ENCODE data around the gene HEXB. TPM values are rescaled to one million over a fixed set of nuclear protein-coding genes. Genes with fewer than 3 reads are reported as not detected.

The HEXB gene
- total and polyA plus RNA-seq, 7 experiments from 2014 or later: 37.7 to 95.8 (median 72.0) TPM

DNA sequence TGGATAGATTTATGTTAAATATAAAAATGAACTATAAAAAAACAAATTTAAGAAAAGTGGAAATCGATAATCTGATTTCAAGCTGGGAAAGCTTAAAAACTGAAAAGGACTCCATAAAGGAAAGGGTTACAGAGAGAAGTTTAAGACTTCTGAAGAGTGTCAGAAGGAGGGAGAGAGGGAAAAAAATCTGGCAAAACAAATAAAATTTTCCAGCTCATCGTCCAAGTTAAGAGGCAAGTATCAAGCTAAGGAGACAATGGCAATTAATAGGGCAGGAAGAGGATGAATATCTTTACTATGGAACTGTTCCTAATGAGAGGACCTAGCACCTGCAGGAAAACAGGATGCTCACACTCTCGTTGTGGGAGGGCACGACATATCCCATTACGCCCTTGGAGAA lies 20.5 kb upstream of the HEXB start:
- DNase-seq: no peak
- H3K9me3 Mint-ChIP-seq: peaks cover 0 to 2% (median 0%) of the 10 kb centered on the region in 11 donors
- H3K36me3 Mint-ChIP-seq: peaks cover 0 to under 1% (median 0%) of the 10 kb centered on the region in 5 donors
- H3K4me3 Mint-ChIP-seq: no peak overlapping the region
- Histone ChIP-seq H3K4me3 (ENCODE audit: low read length) (no peak overlapping the region), H3K9me3 (ENCODE audit: control insufficient read depth in 2 of 3, low read length in 3 of 3) (no peaks in the 10 kb centered on the region), H3K36me3 (ENCODE audit: control insufficient read depth in 2 of 3, insufficient read depth in 3 of 3, low read length in 3 of 3) (no peaks in the 10 kb centered on the region), H3K27me3 (ENCODE audit: control insufficient read depth in 2 of 2, insufficient read depth in 2 of 2, low read length in 2 of 2) (peaks cover 0 to 3% of the 10 kb centered on the region in 2 donors), H3K4me1 (ENCODE audit: control insufficient read depth in 2 of 2, insufficient read depth in 2 of 2, low read length in 2 of 2) (no peaks in the 10 kb centered on the region), H3K27ac (ENCODE audit: low read depth, low read length) (no peak overlapping the region)
- CTCF ChIA-PET: interaction anchor here (0.6 kb wide), 1 partner anchor 36 kb away, joined by 3 read pairs; no protein-coding TSS in a partner anchor
- ATAC-seq: no peak
- H3K4me1 Mint-ChIP-seq: no peaks in the 10 kb centered on the region
- H3K27me3 Mint-ChIP-seq: peaks cover 8 to 38% (median 23%) of the 10 kb centered on the region in 5 donors
- no peak overlapping the region for H3K27ac Mint-ChIP-seq
- intact Hi-C loops (cut with micrococcal nuclease): no loop called here
- POLR2A ChIA-PET: no interaction called here

DNA sequence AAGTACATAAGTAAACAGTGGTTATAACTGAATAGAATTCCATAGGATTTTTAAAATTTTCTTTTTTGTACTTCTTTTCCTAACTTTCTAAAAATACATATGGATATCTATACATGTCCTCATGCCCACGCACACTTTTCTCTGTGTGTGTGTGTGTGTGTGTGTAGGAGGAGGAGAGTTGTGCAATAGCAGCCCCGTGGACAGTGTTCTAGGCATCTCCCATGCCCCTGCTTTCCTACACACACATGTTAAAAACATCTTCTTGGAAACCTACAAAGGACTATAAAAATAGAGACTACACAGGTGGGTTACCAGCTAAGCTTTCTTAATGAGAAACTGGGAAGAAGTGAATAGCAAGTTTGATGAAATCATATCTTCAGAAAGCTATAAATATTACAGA lies 19.8 kb upstream of the HEXB start:
- H3K36me3 ChIP-seq (ENCODE audit: control insufficient read depth in 2 of 3, insufficient read depth in 3 of 3, low read length in 3 of 3): no peaks in the 10 kb centered on the region
- intact Hi-C loops (cut with micrococcal nuclease): no loop called here
- ChIA-PET CTCF (no interaction called here), POLR2A (no interaction called here)
- H3K4me3 ChIP-seq (ENCODE audit: low read length): no peak overlapping the region
- Mint-ChIP-seq H3K4me1 (no peaks in the 10 kb centered on the region), H3K27ac (no peak overlapping the region), H3K36me3 (peaks cover 0 to 7% (median 0%) of the 10 kb centered on the region in 5 donors), H3K27me3 (peaks cover 10 to 35% (median 21%) of the 10 kb centered on the region in 5 donors), H3K9me3 (peaks cover 0 to 9% (median 0%) of the 10 kb centered on the region in 11 donors), H3K4me3 (no peak overlapping the region)
- H3K9me3 ChIP-seq (ENCODE audit: control insufficient read depth in 2 of 3, low read length in 3 of 3): no peaks in the 10 kb centered on the region
- DNase-seq (no peak), ATAC-seq (no peak)
- no peak overlapping the region for H3K27ac ChIP-seq (ENCODE audit: low read depth, low read length)
- H3K27me3 ChIP-seq (ENCODE audit: control insufficient read depth in 2 of 2, insufficient read depth in 2 of 2, low read length in 2 of 2): peaks cover 0 to 3% of the 10 kb centered on the region in 2 donors
- H3K4me1 ChIP-seq (ENCODE audit: control insufficient read depth in 2 of 2, insufficient read depth in 2 of 2, low read length in 2 of 2): no peaks in the 10 kb centered on the region

DNA sequence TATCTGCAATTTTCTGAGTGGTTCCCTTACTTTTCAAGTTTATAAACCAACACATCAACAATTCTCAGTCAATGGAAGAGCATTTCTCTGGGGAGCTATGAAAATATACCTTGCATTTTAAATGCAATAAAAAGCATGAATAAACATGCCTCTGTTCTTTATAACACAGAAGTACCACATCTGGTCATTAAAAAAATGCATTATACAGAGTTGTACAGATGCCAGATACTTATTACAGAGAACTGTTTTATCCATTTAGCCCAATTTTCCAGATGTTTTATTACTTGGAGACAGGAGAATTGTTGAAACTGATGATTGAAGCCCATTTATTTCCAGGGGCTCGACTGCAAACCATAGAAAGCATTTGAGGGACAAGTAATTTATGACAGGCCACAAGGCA lies 19.2 kb upstream of the HEXB start:
- Histone ChIP-seq H3K27me3 (ENCODE audit: control insufficient read depth in 2 of 2, insufficient read depth in 2 of 2, low read length in 2 of 2) (peaks cover 0 to 3% of the 10 kb centered on the region in 2 donors), H3K4me3 (ENCODE audit: low read length) (no peak overlapping the region), H3K36me3 (ENCODE audit: control insufficient read depth in 2 of 3, insufficient read depth in 3 of 3, low read length in 3 of 3) (no peaks in the 10 kb centered on the region), H3K4me1 (ENCODE audit: control insufficient read depth in 2 of 2, insufficient read depth in 2 of 2, low read length in 2 of 2) (no peaks in the 10 kb centered on the region), H3K9me3 (ENCODE audit: control insufficient read depth in 2 of 3, low read length in 3 of 3) (no peaks in the 10 kb centered on the region), H3K27ac (ENCODE audit: low read depth, low read length) (no peak overlapping the region)
- ChIA-PET POLR2A (no interaction called here), CTCF (no interaction called here)
- no peak for ATAC-seq
- no peak for DNase-seq
- Mint-ChIP-seq H3K4me1 (no peaks in the 10 kb centered on the region), H3K4me3 (no peak overlapping the region), H3K27ac (no peak overlapping the region), H3K27me3 (peaks cover 10 to 31% (median 17%) of the 10 kb centered on the region in 5 donors), H3K9me3 (peaks cover 0 to 9% (median 0%) of the 10 kb centered on the region in 11 donors), H3K36me3 (peaks cover 0 to 7% (median 0%) of the 10 kb centered on the region in 5 donors)
- intact Hi-C loops (cut with micrococcal nuclease): no loop called here

DNA sequence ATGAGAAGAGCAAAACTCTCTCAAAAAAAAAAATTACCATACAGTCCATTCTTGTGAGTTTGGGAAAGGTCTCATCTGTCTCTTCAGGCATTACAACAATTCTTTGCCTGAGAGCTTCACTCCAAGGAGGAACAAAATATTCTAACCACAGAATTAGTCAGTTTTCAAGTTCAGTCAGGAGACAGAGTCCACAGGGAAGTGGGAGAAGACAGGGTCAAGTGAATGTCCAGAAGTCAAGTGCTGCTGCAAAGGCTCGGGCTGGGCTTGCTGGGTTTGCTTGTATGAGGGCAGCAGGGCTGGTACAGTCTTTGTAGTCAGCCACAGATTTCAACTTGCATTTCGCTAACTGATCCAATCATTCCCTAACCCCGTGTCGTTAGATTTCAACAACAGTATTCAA lies 17.6 kb upstream of the HEXB start:
- Mint-ChIP-seq H3K36me3 (peaks cover 0 to 7% (median 0%) of the 10 kb centered on the region in 5 donors), H3K4me3 (no peak overlapping the region), H3K4me1 (no peaks in the 10 kb centered on the region), H3K27ac (no peak overlapping the region), H3K27me3 (peaks cover 16 to 25% (median 17%) of the 10 kb centered on the region in 5 donors), H3K9me3 (peaks cover 0 to 9% (median 0%) of the 10 kb centered on the region in 11 donors)
- POLR2A ChIA-PET: no interaction called here
- Histone ChIP-seq H3K36me3 (ENCODE audit: control insufficient read depth in 2 of 3, insufficient read depth in 3 of 3, low read length in 3 of 3) (no peaks in the 10 kb centered on the region), H3K4me1 (ENCODE audit: control insufficient read depth in 2 of 2, insufficient read depth in 2 of 2, low read length in 2 of 2) (no peaks in the 10 kb centered on the region), H3K4me3 (ENCODE audit: low read length) (no peak overlapping the region), H3K9me3 (ENCODE audit: control insufficient read depth in 2 of 3, low read length in 3 of 3) (no peaks in the 10 kb centered on the region), H3K27ac (ENCODE audit: low read depth, low read length) (no peak overlapping the region), H3K27me3 (ENCODE audit: control insufficient read depth in 2 of 2, insufficient read depth in 2 of 2, low read length in 2 of 2) (peaks cover 0 to 3% of the 10 kb centered on the region in 2 donors)
- intact Hi-C loops (cut with micrococcal nuclease): no loop called here
- DNase-seq (no peak), ATAC-seq (no peak)
- CTCF ChIA-PET: no interaction called here

DNA sequence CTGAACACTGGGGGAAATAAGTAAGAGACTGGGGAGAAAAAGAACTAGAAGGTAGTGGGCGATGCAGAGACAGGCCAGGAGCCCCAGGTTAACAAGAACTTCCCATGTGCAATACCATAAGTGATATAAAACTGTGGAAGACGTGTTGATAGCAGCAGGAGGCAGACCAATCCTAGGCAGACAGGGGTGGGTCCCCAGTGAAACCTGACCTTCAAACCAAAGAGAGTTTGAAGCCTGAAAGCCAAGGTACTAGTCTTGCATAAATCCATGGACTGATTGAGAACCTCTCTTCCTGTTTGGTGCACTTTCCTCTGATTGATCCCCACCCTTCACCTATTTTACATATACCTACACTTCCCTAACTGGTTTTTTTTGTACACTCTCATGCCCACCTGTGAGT lies 15.2 kb upstream of the HEXB start:
- Histone ChIP-seq H3K4me3 (ENCODE audit: low read length) (no peak overlapping the region), H3K9me3 (ENCODE audit: control insufficient read depth in 2 of 3, low read length in 3 of 3) (no peaks in the 10 kb centered on the region), H3K27ac (ENCODE audit: low read depth, low read length) (no peak overlapping the region), H3K27me3 (ENCODE audit: control insufficient read depth in 2 of 2, insufficient read depth in 2 of 2, low read length in 2 of 2) (peaks cover 0 to 3% of the 10 kb centered on the region in 2 donors), H3K36me3 (ENCODE audit: control insufficient read depth in 2 of 3, insufficient read depth in 3 of 3, low read length in 3 of 3) (no peaks in the 10 kb centered on the region), H3K4me1 (ENCODE audit: control insufficient read depth in 2 of 2, insufficient read depth in 2 of 2, low read length in 2 of 2) (no peaks in the 10 kb centered on the region)
- ATAC-seq (no peak), DNase-seq (no peak)
- H3K9me3 Mint-ChIP-seq: peaks cover 0 to 9% (median 0%) of the 10 kb centered on the region in 11 donors
- no peak overlapping the region for H3K27ac Mint-ChIP-seq
- peaks cover 0 to 7% (median 0%) of the 10 kb centered on the region in 5 donors for H3K36me3 Mint-ChIP-seq
- H3K4me3 Mint-ChIP-seq: no peak overlapping the region
- ChIA-PET CTCF (interaction anchor here (0.7 kb wide), 1 partner anchor 143 kb away, joined by 3 read pairs; no protein-coding TSS in a partner anchor), POLR2A (no interaction called here)
- intact Hi-C loops (cut with micrococcal nuclease): loop anchor here in 1 of 2 donors (5.0 kb wide), 2 partner anchors 232 to 1012 kb away; no protein-coding TSS in a partner anchor
- H3K4me1 Mint-ChIP-seq: no peaks in the 10 kb centered on the region
- H3K27me3 Mint-ChIP-seq: peaks cover 9 to 37% (median 12%) of the 10 kb centered on the region in 5 donors

DNA sequence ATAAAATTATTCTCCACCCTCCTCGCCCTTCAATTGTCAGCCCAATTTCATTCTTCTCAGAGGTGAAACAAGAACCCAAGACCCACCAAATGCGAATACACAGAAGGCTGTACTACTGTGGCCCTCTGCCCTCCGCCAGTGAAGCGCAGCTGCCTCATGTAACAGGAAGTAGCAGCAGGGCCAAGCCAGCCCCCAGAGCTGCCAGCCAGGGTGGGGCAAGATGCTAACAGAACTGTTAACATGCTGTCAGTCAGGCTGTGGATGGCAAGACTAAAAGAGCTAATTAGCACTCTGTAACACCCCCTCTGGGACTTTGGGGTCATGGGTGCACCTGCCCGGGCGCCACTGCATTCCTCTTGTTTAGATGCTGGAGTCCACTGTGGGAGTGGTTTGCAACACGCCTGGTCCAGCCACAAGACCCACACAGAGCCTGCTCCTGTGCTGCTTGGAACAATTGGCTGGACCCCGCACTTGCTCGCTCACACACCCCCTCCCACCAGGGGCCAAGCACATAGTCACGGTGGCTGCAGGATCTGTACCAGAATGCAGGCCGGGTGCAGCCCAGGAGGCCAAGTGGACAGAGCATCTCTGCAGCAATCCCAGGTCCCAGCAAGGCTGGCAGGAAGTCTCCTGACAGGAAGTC lies 14.5 kb upstream of the HEXB start:
- ChIA-PET CTCF (interaction anchor here (0.7 kb wide), 1 partner anchor 142 kb away, joined by 3 read pairs; no protein-coding TSS in a partner anchor), POLR2A (no interaction called here)
- DNase-seq (no peak), ATAC-seq (no peak)
- no peak overlapping the region for H3K27ac Mint-ChIP-seq
- Histone ChIP-seq H3K4me3 (ENCODE audit: low read length) (no peak overlapping the region), H3K9me3 (ENCODE audit: control insufficient read depth in 2 of 3, low read length in 3 of 3) (no peaks in the 10 kb centered on the region), H3K36me3 (ENCODE audit: control insufficient read depth in 2 of 3, insufficient read depth in 3 of 3, low read length in 3 of 3) (no peaks in the 10 kb centered on the region), H3K4me1 (ENCODE audit: control insufficient read depth in 2 of 2, insufficient read depth in 2 of 2, low read length in 2 of 2) (no peaks in the 10 kb centered on the region), H3K27ac (ENCODE audit: low read depth, low read length) (no peak overlapping the region), H3K27me3 (ENCODE audit: control insufficient read depth in 2 of 2, insufficient read depth in 2 of 2, low read length in 2 of 2) (peaks cover 0 to 3% of the 10 kb centered on the region in 2 donors)
- intact Hi-C loops (cut with micrococcal nuclease): loop anchor here in 1 of 2 donors (5.0 kb wide), 2 partner anchors 232 to 1012 kb away; no protein-coding TSS in a partner anchor
- no peaks in the 10 kb centered on the region for H3K4me1 Mint-ChIP-seq
- H3K27me3 Mint-ChIP-seq: peaks cover 9 to 37% (median 12%) of the 10 kb centered on the region in 5 donors
- peaks cover 0 to 7% (median 0%) of the 10 kb centered on the region in 5 donors for H3K36me3 Mint-ChIP-seq
- peaks cover 0 to 9% (median 0%) of the 10 kb centered on the region in 11 donors for H3K9me3 Mint-ChIP-seq
- no peak overlapping the region for H3K4me3 Mint-ChIP-seq

Measured in naive thymus-derived CD4-positive, alpha-beta T cell (primary cell).